ENCODE data around the gene TRDN. TPM values are rescaled to one million over a fixed set of nuclear protein-coding genes. Genes with fewer than 3 reads are reported as not detected.

The TRDN gene
- total RNA-seq, 1 experiment from 2014 or later: 10.4 TPM

- Histone ChIP-seq H4K91ac (ENCODE audit: insufficient read length, low read depth, low read length) (no peak overlapping the region), H2BK15ac (ENCODE audit: low read depth, low read length) (no peak overlapping the region), H3K79me1 (ENCODE audit: insufficient read depth, low read depth, low read length, poor library complexity, severe bottlenecking) (no peaks in the 10 kb centered on the region), H3K9me3 (ENCODE audit: control insufficient read depth, low read depth, low read length) (no peaks in the 10 kb centered on the region), H2BK20ac (ENCODE audit: low read depth, low read length, poor library complexity, severe bottlenecking) (no peak overlapping the region), H3K27me3 (ENCODE audit: insufficient read depth, low read length) (no peaks in the 10 kb centered on the region), H3K4ac (ENCODE audit: low read depth, low read length) (no peak overlapping the region), H4K5ac (ENCODE audit: insufficient read length, low read depth, low read length) (no peak overlapping the region), H3K79me2 (ENCODE audit: insufficient read depth, low read length) (no peaks in the 10 kb centered on the region), H3T11ph (ENCODE audit: low read length) (no peak overlapping the region), H3K27ac (ENCODE audit: insufficient read length, low read depth, low read length) (no peak overlapping the region), H3K4me2 (ENCODE audit: insufficient read depth, insufficient read length, low read length) (no peak overlapping the region), H3K9ac (ENCODE audit: extremely low read depth, insufficient read length, low read length) (no peak overlapping the region), H3K23ac (ENCODE audit: insufficient read length, low read depth, low read length) (no peak overlapping the region), H4K20me1 (ENCODE audit: control insufficient read depth, insufficient read depth, insufficient read length) (no peaks in the 10 kb centered on the region), H3K23me2 (ENCODE audit: insufficient read length, low read depth, low read length, poor library complexity, severe bottlenecking) (no peaks in the 10 kb centered on the region), H4K8ac (replicated peaks; ENCODE audit: insufficient read length, low read depth, low read length) (no peak overlapping the region), H2BK12ac (ENCODE audit: insufficient read length, low read depth, low read length) (no peak overlapping the region), H2AFZ (ENCODE audit: low read length) (no peak overlapping the region), H2BK5ac (ENCODE audit: insufficient read length, low read length) (no peak overlapping the region), H3K56ac (ENCODE audit: insufficient read length, low read depth, low read length) (no peak overlapping the region), H3K4me1 (ENCODE audit: insufficient read depth, low read length) (no peaks in the 10 kb centered on the region), H3K14ac (ENCODE audit: insufficient read depth, low read length) (no peak overlapping the region), H2BK120ac (ENCODE audit: low read depth, low read length, poor library complexity, severe bottlenecking) (no peak overlapping the region), H2AK5ac (ENCODE audit: insufficient read length, low read length) (no peak overlapping the region), H3K18ac (ENCODE audit: insufficient read length, low read depth, low read length) (no peak overlapping the region)
- no peak for DNase-seq
- 0 out of 7 replicates have a peak overlapping the region, but pooled peaks of 1 of the 3 experiments have one; percentile 73 for H3K27ac Mint-ChIP-seq
- WGBS (ENCODE audit: extremely low coverage, insufficient read length, low lambda C conversion rate): no CpG with 5 or more reads among the region's 1 CpG
- H3K9me3 Mint-ChIP-seq: no peaks in the 10 kb centered on the region
- no peaks in the 10 kb centered on the region for H3K36me3 Mint-ChIP-seq (ENCODE audit: insufficient read depth in 1 of 3, low read depth in 3 of 3)
- no peaks in the 10 kb centered on the region for H3K4me1 Mint-ChIP-seq
- H3K4me3 Mint-ChIP-seq: no peak overlapping the region
- no peaks in the 10 kb centered on the region for H3K27me3 Mint-ChIP-seq (ENCODE audit: low read depth)
- TF ChIP-seq CTCF (conservative IDR thresholded peaks at IDR 0.05): no peak
These were observed 106.9 kb downstream of the TRDN start for GRCh38 chr6:123529843-123530242.
